GM12878 (cell line): ENCODE results near the gene CLEC2B. TPM values are rescaled to one million over a fixed set of nuclear protein-coding genes. Genes with fewer than 3 reads are reported as not detected.

Experiments
- ATAC-seq: fragments of 200-7000 bp; cut with Tn5 transposase; 3 replicates; pipeline ENCODE4 v1.9.1; 2020; ENCODE audit warnings: mild to moderate bottlenecking, moderate library complexity
- BruUV-seq: library from RNA; stranded (reverse); fragments of 400-500 nt; replicated peaks from 2 replicates; lab custom pipeline; 2021; lab: Mats Ljungman, UMichigan
- CTCF ChIA-PET: fragments of 300-600 bp; sonication (Branson Sonifier 250); formaldehyde crosslinking; extraction: SDS; loops from one replicate; lab custom pipeline; 2021; ENCODE audit warnings: inconsistent platforms; lab: Yijun Ruan, JAX
- POLR2A ChIA-PET: fragments of 350-600 bp; formaldehyde crosslinking; extraction: SDS; loops from one replicate; lab custom pipeline; 2021; ENCODE audit warnings: inconsistent platforms; lab: Charles Lee
- RAD21 ChIA-PET: fragments of 300-600 bp; sonication (Branson Sonifier 250); formaldehyde crosslinking; loops from one replicate; lab custom pipeline; 2023; ENCODE audit warnings: antibody characterized with exemption; ENCODE audit not compliant: unreplicated experiment; lab: Charles Lee
- SMC1A ChIA-PET: fragments of 300-600 bp; sonication (Branson Sonifier 250); formaldehyde crosslinking; loops from one replicate; lab custom pipeline; 2023; ENCODE audit not compliant: unreplicated experiment, uncharacterized antibody; lab: Charles Lee
- DNase-seq: peaks from one replicate; pipeline ENCODE4 v3.0.0-alpha.2; 2011; ENCODE audit warnings: low read depth, low spot score
- FAIRE-seq: peaks from 3 replicates; lab custom pipeline; 2011; peaks lifted over from hg19 to GRCh38; lab: Jason Lieb, UNC
- H2AFZ ChIP-seq: 2 replicates; pipeline ENCODE4 v1.6.0; 2011; ENCODE audit warnings: low read depth, low read length, control low read depth; ENCODE audit not compliant: control insufficient read depth
- H3K27ac ChIP-seq: 2 replicates; pipeline ENCODE4 v1.5.1; 2011; ENCODE audit warnings: control low read depth; ENCODE audit not compliant: control insufficient read depth, insufficient read depth
- H3K27me3 ChIP-seq, 2 experiments: replicated peaks in 1 of 2; 2 replicates each; pipeline versions ENCODE4 v1.6.0 to v1.6.1; 2011; ENCODE audit warnings: low read length in 1 of 2; ENCODE audit not compliant: control insufficient read depth in 2 of 2, insufficient read depth in 2 of 2
- H3K36me3 ChIP-seq, 2 experiments: 2 replicates each; pipeline ENCODE4 v1.5.1; 2011; ENCODE audit warnings: low read length in 1 of 2; ENCODE audit not compliant: control insufficient read depth in 2 of 2, insufficient read depth in 2 of 2
- H3K4me1 ChIP-seq: 2 replicates; pipeline ENCODE4 v1.6.1; 2011; ENCODE audit warnings: mild to moderate bottlenecking, low read length, moderate library complexity, mixed read lengths; ENCODE audit not compliant: control insufficient read depth, insufficient read depth
- H3K4me2 ChIP-seq: 2 replicates; pipeline ENCODE4 v1.6.0; 2011; ENCODE audit warnings: control low read depth; ENCODE audit not compliant: control insufficient read depth, insufficient read depth
- H3K4me3 ChIP-seq: fragments of 200-600 bp; sonication (generic); 2 replicates; pipeline ENCODE4 v1.5.1; 2016
- H3K79me2 ChIP-seq: 2 replicates; pipeline ENCODE4 v1.6.0; 2011; ENCODE audit warnings: low read length; ENCODE audit not compliant: control insufficient read depth, insufficient read depth
- H3K9ac ChIP-seq: 2 replicates; pipeline ENCODE4 v1.8.0; 2011; ENCODE audit warnings: low read length, control low read depth, mixed read lengths; ENCODE audit not compliant: control insufficient read depth, insufficient read depth
- H3K9me3 ChIP-seq: replicated peaks from 3 replicates; pipeline ENCODE4 v1.5.1; 2011; ENCODE audit warnings: mild to moderate bottlenecking, low read length; ENCODE audit not compliant: control insufficient read depth, insufficient read depth
- H4K20me1 ChIP-seq: 2 replicates; pipeline ENCODE4 v1.6.0; 2011; ENCODE audit not compliant: control insufficient read depth, insufficient read depth
- BACH1 ChIP-seq: fragments of 450-650 bp; IDR thresholded peaks from 2 replicates; pipeline ENCODE4 v1.6.1; 2017; ENCODE audit warnings: mild to moderate bottlenecking, borderline replicate concordance
- BRCA1 ChIP-seq: IDR thresholded peaks from 2 replicates; pipeline ENCODE4 v1.6.1; 2011; ENCODE audit warnings: low read depth, low read length, improper control_type of control experiment
- KLF5 ChIP-seq: fragments of 450-650 bp; IDR thresholded peaks from 2 replicates; pipeline ENCODE4 v1.6.1; 2014; ENCODE audit warnings: mild to moderate bottlenecking; ENCODE audit not compliant: partially characterized antibody
- MYB ChIP-seq: fragments of 150-350 bp; IDR thresholded peaks from 2 replicates; pipeline ENCODE4 v1.6.1; 2014; ENCODE audit warnings: mild to moderate bottlenecking, low read depth, low read length, borderline replicate concordance
- NR2C2 ChIP-seq: IDR thresholded peaks from 2 replicates; pipeline ENCODE4 v1.6.1; 2011; ENCODE audit warnings: borderline replicate concordance, low read depth; ENCODE audit not compliant: control insufficient read depth, insufficient read length
- RCOR1 ChIP-seq: conservative IDR thresholded peaks from 2 replicates; pipeline ENCODE4 v1.6.1; 2012; ENCODE audit warnings: low read depth, low read length, improper control_type of control experiment
- TBL1XR1 ChIP-seq: IDR thresholded peaks from 2 replicates; pipeline ENCODE4 v1.6.1; 2012; ENCODE audit warnings: low read depth, low read length, improper control_type of control experiment
- TCF12 ChIP-seq: IDR thresholded peaks from 2 replicates; pipeline ENCODE4 v1.6.1; 2011; ENCODE audit warnings: low read depth, mild to moderate bottlenecking, low read length
- ZBTB11 ChIP-seq: fragments of 450-650 bp; formaldehyde crosslinking; IDR thresholded peaks from 2 replicates; pipeline ENCODE4 v1.5.0; 2022; ENCODE audit warnings: mild to moderate bottlenecking, missing genetic modification characterization
- WGBS: methylation state at CpG from one replicate; pipeline ENCODE4 v1.1.6; 2016; ENCODE audit warnings: low lambda C conversion rate; ENCODE audit not compliant: insufficient replicate concordance, insufficient coverage; ENCODE audit errors: missing lambda C conversion rate; 5-methylcytosine and 5-hydroxymethylcytosine counted together
- in situ Hi-C: fragments of 300-500 bp; cut with MboI; formaldehyde crosslinking; loops from 9 replicates; pipeline ENCODE4 v1.14.3; 2018; ENCODE audit warnings: mixed read lengths
- intact Hi-C: fragments of 100-400 bp; cut with micrococcal nuclease; formaldehyde crosslinking; loops from one replicate; pipeline ENCODE4 v1.14.2; 2022; ENCODE audit not compliant: unreplicated experiment
- polyA plus RNA-seq, 11 experiments: library from polyadenylated mRNA; depleted of rRNA in 4 of 11; unstranded in 6 of 11; stranded (reverse) in 5 of 11; fragments of >200 nt; fragmentation: Nextera tagmentation in 4 of 11; fragmentation: Illumina TruSeq in 1 of 11; extraction: Ambion mirVana in 4 of 11; extraction: Trizol in 1 of 11; gene quantifications; 1 replicate in 1 of 11; 2 replicates in 10 of 11; pipeline versions ENCODE4 v1.2.1 to v1.2.3, GENCODE V29; 2011 to 2016; ENCODE audit warnings: inconsistent platforms in 2 of 11, missing spikeins in 2 of 11, low read depth in 1 of 11
- total RNA-seq, 4 experiments: library from RNA; depleted of rRNA in 3 of 4; stranded (reverse); fragments of >200 nt in 3 of 4; fragmentation: Illumina TruSeq in 1 of 4; extraction: Trizol in 1 of 4; gene quantifications; 2 replicates each; pipeline versions ENCODE4 v1.2.1 to v1.2.3, GENCODE V29; 2013 to 2021
- TF ChIP-seq, protein P1 (sequence below): fragments of 150-350 bp; IDR thresholded peaks from 2 replicates; pipeline ENCODE4 v1.6.1; 2014; ENCODE audit warnings: mild to moderate bottlenecking, low read depth, low read length
- TF ChIP-seq, protein P2 (sequence below): fragments of 450-650 bp; IDR thresholded peaks from 2 replicates; pipeline ENCODE4 v1.6.1; 2017; ENCODE audit warnings: mild to moderate bottlenecking, low read depth, inconsistent platforms; ENCODE audit not compliant: poor library complexity, severe bottlenecking

Gene CLEC2B
- total and polyA plus RNA-seq, 10 of the 15 experiments (the other 5 are each of a cell fraction or from before 2014, with no cell fraction given) = 7.1 to 21.6 (median 12.0) TPM

DNA sequence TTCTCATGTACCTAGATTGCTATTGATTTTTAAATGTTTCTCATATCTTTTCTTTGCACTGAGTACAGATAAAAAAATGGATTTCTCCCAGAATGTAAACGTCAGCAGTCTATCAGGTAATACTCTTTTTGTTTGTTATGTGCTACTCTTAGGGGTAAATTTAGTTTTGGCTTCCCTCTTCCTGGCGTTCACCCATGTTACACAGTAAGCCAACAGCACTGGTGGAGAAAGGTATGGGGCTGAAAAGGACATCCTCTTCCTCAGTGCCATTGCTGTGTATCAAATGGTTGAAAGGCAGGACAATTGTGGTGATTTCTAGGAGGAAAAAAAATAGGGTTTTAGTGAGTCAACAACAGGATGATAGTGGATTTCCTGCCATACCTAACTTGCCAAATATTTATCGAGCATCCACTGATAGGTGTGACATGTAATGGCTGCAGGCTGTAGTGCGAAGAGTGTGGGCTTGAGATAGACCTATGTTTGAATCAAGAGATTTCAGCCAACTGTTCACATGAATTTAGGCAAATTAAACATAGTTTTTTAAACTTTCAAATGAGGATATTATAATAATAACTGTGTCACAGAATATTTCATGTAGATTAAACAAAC is 19.6 kb upstream of the CLEC2B start:
- in situ Hi-C loops = no loop called here

More for the DNA sequence above, 19.6 kb upstream of the CLEC2B start:
- Histone ChIP-seq H3K4me3 (no peak overlapping the region), H2AFZ (no peak overlapping the region), H3K27ac (no peak overlapping the region), H3K9me3 (no peaks in the 10 kb centered on the region), H3K27me3 (no peaks in the 10 kb centered on the region; a peak in 1 of 4 replicates), H3K79me2 (no peaks in the 10 kb centered on the region), H3K4me2 (no peak overlapping the region), H4K20me1 (no peaks in the 10 kb centered on the region)
- ChIA-PET CTCF (no interaction called here), SMC1A (no interaction called here), POLR2A (no interaction called here), RAD21 (no interaction called here)
- FAIRE-seq (no peak), ATAC-seq (no peak), DNase-seq (no peak)
- 46% methylated on average over 4 of the region's 4 CpGs for WGBS
- TF ChIP-seq BRCA1 (no peak), BACH1 (no peak), TBL1XR1 (no peak), KLF5 (no peak), RCOR1 (no peak), NR2C2 (no peak), MYB (no peak), TCF12 (no peak), ZBTB11 (CRISPR knock-in tag) (no peak)
- TF ChIP-seq, protein P1, sequence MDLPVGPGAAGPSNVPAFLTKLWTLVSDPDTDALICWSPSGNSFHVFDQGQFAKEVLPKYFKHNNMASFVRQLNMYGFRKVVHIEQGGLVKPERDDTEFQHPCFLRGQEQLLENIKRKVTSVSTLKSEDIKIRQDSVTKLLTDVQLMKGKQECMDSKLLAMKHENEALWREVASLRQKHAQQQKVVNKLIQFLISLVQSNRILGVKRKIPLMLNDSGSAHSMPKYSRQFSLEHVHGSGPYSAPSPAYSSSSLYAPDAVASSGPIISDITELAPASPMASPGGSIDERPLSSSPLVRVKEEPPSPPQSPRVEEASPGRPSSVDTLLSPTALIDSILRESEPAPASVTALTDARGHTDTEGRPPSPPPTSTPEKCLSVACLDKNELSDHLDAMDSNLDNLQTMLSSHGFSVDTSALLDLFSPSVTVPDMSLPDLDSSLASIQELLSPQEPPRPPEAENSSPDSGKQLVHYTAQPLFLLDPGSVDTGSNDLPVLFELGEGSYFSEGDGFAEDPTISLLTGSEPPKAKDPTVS = no peak
- TF ChIP-seq, protein P2, sequence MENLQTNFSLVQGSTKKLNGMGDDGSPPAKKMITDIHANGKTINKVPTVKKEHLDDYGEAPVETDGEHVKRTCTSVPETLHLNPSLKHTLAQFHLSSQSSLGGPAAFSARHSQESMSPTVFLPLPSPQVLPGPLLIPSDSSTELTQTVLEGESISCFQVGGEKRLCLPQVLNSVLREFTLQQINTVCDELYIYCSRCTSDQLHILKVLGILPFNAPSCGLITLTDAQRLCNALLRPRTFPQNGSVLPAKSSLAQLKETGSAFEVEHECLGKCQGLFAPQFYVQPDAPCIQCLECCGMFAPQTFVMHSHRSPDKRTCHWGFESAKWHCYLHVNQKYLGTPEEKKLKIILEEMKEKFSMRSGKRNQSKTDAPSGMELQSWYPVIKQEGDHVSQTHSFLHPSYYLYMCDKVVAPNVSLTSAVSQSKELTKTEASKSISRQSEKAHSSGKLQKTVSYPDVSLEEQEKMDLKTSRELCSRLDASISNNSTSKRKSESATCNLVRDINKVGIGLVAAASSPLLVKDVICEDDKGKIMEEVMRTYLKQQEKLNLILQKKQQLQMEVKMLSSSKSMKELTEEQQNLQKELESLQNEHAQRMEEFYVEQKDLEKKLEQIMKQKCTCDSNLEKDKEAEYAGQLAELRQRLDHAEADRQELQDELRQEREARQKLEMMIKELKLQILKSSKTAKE = no peak
- TF ChIP-seq, all 136 proteins: peak for 0
- H3K4me1 ChIP-seq = no peaks in the 10 kb centered on the region
- no peak overlapping the region for H3K9ac ChIP-seq
- H3K36me3 ChIP-seq = no peaks in the 10 kb centered on the region
- BruUV-seq = no TSS peak
- intact Hi-C loops = no loop called here
